ENCODE measurements around the gene PDIA4.
A peak's percentile ranks its signal among the peaks of the same experiment; 100 is the strongest.
"Not testable (repeated sequence)": the region's sequence is repeated elsewhere in the genome, so short reads cannot be mapped to it uniquely, and the experiment has no call there.

Gene PDIA4

DNA sequence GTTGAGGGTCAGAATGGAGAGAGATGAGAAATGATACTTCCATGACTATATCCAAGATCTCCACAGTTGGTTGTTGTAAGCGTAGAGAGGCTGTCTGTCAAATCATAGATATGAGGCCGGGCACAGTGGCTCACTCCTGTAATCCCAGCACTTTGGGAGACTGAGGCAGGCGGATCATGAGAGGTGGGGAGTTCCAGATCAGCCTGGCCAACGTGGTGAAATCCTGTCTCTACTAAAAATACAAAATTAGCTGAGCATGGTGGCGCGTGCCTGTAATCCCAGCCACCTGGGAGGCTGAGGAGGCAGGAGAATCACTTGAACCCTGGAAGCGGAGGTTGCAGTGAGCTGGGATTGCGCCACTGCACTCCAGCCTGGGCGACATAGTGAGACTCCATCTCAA lies 2.1 kb upstream of the PDIA4 start:
- DNase-seq, result not testable (repeated sequence)

DNA sequence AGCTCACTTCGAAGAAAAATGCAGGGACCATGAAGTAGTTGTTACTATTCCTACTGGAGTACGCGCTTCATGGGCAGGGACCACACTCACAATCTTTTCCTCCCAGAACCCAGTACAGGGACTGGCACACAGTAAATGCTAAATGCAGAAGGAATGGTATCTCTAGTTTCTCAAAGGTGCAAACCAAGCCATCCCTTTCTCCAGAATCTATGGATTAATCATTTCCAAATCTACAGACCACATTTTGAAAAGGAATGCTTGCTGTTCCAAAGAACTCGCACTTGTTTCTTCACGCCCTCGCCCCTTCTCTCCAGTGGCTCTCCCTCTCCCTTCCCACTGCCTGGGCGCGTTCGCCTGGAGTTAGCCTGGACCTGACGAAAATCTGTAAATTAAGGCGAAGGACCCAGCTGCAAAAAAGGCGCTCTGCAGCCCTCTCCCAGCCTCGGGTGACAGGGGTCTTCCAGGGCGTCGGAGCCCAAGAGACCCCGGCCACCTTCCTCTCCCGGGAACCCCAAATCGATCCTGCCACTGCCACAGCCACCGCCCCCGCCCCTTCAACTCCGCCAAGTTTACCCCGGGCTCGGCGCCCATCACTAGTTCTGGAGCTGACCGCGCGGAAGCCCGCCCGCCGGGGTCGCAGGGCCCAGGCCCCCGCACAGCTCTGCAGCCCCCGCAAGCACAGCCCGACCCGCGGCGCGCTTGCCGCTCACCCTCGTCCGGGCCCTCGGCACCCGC lies 527 bp downstream of the PDIA4 start:
- DNase-seq, result no peak

DNA sequence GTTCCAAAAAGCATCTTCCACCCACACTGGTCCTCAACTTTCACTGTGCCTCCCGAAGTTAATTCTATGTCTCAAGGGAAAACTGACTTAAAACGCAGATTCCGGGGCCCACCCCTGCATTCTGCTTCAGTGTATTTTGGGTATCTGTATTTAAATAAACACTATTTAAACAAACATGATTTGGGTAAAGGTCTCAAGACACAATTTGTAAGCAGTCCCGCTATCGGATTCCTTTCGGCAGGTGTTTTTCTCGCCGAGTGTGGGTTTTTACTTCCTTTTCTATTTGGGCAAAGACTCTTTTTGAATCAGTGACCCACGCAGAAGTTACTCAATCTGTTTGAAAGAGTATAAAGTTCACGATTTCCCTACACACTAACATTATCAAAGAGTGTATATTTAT lies 1.2 kb downstream of the PDIA4 start:
- no peak for DNase-seq

DNA sequence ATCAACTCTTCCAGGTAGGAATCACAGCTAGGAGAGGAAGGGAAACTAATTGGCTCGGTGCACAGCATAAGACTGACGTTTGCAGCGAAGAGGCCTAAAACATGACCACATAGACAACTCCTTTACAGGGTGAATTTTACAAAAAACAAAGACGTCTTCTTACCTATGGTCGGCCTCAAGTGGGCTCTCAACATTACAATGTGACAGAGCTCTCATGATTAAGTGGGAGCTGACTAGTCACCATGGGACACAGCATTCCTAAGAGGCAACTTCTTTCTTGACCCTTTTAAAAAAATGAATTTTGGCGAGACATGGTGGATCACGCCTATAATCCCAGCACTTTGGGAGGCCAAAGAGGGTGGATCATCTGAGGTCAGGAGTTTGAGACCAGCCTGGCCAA lies 4.6 kb downstream of the PDIA4 start:
- DNase-seq, result no peak

DNA sequence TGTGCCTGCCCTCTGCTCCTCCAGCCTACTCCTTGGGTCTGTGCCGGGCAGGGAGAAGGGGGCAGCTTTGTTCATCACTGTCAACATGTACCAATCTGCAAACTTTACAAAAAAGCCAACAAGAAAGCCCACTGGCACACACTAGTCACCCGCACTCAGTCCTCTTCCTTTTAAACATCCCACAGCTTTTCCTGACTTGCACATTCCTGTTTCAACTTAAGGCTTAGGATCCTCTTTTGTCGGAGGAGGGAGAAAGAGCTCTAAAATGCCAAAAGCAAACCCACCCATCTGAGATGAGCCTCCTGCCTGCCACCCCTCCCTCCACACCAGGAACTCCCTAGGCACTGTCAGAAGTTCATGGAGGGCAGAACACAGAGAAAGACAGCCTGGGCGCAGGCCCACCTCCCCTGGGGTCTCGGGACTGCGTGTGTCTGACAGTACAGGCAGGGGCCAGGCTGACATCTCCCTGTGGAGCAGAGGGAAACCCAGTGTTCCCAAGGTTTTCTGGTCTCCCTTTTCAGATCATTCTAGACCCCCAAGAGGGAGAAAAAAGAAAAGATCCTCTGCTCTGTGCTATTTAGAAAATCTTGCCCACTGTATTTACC lies 5.4 kb downstream of the PDIA4 start:
- no peak for DNase-seq

DNA sequence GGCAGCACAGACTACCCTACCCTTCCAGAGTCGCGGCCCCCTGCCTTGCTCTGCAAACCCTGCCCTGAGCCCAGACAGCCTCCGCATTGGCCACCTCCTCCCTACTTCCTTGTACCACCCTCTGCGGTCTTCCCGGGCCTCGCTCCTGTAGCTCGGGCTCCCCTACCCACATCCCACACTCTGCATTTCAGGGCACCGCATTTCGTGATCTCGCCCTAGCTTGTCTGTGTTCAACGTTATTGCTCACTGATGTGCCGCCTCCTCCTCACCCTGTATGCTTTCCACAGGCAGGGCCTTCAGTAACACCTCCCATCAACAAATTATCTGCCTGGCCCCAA lies 6.6 kb downstream of the PDIA4 start:
- no peak for DNase-seq

DNA sequence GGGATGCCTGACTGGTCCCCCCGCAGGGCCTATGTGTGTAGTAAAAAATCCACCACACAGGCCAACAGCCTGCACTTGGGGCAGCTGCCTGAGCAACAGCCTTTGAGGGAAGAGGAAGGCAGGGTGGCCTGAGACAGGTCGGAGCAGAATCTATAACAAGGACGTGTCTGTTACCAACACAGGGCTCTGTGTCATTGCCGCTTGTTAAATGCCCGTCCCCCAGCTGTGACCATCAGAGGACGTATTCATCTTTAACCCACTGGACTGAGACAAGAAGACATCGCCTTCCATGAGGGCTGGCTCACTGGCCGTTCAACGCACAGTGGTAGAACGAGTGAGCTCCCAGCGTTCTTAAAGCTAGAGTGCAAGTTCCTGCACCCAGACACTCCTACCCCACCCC lies 7.8 kb downstream of the PDIA4 start:
- DNase-seq, result no peak

DNA sequence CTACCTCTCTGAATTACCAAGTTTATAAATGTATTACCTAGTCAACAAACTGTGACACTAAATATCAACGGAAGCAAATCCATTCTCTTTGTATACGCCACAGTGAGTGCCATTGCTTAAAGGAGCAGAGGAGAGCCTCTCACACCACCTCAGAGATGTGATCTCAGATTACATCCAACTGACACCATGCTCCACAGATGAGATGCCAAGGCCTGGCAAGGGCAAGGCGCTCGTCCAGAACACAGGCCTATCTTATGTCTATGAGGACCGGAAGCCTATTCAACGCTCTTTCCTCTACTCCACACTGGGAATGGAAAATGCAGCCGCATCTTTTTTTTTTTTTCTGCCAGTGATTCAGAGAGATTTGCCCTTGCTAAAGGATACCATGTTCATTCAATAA lies 11.4 kb downstream of the PDIA4 start:
- DNase-seq, result no peak

DNA sequence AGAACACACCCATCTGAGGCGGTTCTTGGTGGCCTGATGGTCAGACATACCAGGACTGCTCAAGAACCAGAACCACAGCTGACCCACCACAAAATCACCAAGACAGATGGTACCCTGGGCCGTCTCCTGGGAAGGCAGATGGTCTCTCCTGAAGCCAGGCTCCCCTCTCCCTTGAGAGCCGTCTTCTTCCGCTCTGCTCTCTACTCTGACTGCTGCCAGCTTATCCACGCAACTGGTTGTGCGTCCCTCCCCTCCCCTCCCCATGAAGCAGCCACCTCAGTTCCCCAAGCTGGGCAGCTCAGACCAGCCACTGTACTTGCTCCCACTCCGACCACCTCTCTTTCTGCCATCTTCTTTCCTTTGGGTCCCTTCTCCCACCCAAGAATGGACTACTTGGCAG lies 14.0 kb downstream of the PDIA4 start:
- no peak for DNase-seq

DNA sequence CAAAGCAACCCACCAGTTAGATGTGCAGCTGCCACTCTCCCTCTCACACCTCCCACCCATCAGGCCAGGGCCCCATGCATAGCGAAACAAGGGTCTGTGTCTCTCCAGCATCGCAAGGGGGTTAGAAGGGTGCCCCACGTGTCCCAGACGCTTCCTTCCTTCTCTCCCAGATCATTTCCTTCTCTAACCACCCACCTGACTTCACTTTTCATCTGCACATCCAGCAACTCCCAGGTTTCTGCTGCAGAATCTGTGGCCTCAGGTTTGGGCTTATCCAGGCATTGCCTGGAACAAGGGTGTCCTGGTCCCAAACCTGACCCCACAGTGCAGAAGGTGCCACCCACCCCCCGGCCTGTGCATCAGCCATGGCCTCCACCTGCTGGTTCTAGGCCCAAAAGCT lies 14.4 kb downstream of the PDIA4 start:
- DNase-seq, result no peak

DNA sequence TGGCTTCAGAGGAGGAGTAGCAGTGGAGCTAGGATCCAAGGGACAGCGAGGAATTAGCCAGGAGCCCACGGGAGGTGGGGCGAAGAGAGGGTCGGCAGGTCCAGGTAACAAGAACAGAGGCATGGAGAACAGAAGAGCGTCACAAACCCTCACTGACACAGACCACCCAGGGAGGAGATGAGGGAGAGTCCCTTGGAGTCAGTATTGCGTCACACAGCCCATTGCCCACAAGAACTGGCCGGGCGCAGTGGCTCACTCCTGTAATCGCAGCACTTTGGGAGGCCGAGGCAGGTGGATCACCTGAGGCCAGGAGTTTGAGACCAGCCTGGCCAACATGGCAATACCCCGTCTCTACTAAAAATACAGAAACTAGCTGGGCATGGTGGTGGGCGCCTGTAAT lies 15.6 kb downstream of the PDIA4 start:
- DNase-seq, result not testable (repeated sequence)

DNA sequence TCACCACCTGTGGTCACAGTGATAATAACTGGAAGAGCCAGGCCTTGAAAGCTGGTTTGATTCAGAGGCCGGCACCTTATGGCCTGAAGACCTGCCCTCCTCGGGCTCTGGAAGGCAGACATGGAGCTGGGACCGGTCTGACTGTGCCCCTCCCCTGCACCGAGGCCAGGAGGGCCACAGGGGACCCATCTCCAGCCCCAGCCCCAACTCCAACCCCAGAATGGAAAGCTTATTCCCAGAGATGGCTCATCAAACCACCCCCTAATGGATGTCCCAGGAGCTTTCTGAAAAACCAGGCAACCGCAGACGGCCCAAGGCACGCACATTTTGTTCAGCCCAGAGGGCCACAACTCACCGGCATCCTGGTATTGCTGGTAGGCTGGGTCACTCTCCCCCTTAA lies 16.8 kb downstream of the PDIA4 start:
- DNase-seq, result no peak

DNA sequence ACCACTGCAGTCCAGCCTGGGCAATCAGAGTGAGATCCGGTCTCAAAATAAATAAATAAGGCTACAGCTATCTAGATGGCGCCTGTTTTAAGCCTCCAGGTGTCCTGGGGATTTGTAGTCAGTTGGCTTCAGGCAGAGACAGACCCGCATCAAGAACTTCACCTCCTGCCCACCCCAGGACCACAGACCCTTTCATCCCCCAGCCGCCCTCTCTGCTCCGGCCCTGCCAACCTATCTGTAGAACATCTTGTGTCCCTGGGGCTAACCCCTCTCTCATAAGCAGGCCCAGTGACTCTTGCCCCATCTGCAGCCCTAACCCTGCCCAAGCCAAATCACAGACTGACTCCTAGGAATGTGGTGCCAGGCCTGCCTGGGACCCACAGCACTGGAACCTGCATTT lies 17.9 kb downstream of the PDIA4 start:
- DNase-seq, result no peak

DNA sequence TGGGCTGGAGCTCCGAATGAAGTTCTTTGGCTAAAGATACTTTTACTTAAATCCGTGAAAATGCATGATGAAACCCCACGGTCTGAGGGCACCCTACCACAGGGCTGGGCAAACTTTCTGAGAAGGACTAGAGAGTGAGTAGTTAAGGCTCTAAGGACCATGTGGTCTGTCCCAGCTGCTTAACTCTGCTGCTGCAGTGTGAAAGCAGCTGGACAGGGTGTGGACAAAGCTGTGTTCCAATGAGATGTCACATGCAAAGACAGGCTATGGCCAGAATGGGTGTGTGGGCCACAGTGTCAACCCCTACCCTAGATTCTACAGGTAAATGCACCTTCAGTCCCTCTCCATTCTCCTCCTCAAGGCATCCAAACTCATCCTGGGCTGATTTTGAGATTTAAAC lies 18.8 kb downstream of the PDIA4 start:
- DNase-seq, result no peak

DNA sequence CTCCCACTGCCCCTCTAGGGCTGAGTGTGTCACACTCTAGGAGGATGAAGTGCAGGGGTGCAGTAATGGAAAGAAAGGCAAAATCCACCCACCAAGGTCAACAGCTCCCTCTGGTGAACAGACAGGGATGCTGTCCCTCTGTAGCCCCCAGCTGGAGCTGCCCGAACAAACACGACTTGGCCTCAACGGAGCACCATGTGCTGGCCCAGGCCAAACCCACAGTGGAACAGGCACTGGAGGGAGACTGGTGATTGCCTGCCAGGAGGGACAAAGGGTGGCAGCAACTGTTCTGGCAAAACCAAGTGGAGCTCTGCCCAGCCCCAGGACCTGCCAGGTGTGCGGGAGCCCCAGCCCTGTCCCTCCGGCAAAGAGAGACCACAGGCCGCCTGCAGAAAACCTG lies 20.7 kb downstream of the PDIA4 start:
- no peak for DNase-seq

DNA sequence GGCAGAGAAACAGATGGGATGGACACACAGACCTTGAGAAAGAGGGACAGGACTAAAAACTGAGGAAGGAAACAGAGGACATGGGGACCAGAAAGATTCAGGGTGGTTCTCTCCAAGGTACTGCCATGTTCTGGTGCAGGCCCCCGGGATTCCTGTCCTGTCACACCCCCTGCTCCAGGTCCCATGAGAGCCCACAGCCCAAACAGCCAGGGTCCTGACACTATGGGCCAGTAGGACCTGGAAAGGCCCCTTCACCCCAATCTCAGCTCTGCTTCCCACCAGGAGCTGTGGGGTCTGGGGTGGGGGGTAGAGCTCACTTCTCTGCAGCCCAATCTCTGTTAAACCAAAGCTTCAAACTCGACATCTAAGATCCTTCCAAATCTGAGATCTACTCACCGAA lies 21.2 kb downstream of the PDIA4 start:
- DNase-seq, result no peak

DNA sequence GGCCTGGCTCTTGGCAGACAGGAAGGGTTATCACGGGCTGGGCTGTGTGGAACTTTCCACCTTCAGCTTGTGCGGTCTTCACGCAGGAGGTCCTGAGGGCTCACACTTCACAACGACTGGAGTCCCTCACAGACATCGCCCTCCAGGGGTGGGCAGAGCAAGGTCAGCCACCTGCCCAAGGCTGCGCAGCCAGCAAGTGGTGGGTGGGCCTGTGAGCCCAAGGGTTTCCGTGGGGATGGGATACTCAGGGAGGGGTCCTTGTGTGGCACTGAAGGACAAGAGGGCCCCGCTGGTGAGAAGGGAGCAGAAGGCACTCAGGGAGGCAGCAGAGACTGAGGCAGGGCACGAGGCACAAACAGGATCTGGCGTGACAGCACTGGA lies 22.0 kb downstream of the PDIA4 start:
- no peak for DNase-seq

DNA sequence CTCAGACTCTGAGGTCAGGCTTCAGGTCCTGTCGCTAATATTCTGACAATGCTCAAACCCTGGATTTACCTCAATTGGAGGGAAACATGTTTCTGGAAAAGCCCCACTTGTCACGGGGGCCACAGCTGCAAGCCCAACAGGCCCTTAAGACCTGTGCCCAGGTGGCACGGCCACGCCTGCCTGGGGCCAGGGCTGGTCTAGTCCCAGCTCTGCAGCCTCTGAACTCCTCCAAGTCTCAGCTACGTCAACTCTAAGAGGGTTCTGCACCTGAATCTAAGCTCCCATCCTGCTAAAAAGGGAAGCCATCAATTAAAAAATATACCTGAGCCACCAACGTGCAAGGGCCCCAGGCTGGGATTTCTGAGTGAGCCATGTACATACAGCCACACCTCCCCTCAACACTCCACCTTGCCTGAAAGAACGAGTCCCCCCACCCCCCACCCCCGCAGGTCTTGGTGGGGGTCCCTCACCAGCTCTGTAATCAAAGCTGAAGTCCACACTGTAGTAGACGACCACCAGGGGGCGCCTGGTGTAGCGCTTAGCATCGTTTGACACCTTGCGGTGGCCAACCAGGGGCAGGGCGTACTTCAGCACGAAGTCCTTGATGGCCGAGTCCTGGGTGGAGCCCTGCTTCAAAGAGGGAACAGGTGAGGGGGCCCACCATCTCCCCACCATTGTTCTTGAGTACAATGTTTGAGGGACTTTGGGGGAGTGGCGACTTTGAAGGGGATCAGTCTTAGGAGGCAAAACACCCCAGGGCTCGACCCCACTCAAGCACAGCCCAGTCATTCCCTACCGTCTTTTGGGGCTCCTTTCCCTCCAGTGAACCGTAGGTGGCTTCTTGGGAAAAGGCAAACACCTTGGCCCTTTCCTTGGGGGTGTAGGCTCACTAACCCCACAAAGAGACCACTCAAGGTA lies 22.6 kb downstream of the PDIA4 start:
- DNase-seq, result peak; percentile 79

DNA sequence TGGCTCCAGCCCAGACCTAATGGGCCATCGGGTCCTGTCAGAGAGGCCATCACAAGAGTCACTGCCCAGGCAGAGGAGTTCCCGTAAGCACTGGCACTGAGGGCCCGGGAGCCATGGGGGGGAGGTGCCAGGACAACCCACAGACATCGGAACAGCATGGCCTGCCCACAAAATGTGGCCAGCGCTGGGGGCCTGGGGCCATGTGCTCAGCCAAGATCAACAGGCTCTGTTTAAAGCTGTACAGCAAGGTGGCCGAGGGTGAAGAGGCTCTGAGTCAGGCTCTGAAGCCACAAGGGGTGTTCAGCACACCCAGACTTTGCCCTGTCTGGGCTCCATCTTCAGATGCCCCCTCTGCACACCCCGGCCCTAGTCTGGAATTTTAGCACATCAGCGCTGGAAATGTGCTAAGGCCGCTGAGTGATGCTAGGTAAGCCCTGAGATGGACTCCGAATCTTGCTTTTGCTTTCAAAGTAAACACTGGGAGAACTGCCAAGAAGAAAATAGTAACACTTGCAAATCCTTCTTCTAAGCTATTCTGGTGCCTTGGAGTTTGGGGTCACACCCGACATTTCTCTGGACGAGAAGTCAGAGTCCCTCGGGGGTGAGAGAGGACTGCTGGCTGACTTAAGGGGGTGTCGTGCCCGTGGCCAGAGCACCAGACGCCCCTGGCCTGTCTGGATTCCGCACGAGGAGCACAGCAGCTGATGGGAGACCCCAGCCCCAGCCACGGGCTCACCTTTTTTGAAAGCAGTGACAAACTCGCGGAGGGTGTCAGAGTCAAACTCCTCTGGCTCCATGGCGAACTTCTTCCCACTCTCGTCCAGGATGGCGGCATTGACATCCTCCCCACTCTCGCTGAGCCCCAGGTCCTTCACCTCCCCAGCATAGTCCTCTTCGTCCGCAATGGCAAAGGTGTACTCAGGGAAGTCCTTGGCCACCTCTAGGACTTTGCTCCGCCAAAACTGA lies 23.6 kb downstream of the PDIA4 start:
- no peak for DNase-seq

DNA sequence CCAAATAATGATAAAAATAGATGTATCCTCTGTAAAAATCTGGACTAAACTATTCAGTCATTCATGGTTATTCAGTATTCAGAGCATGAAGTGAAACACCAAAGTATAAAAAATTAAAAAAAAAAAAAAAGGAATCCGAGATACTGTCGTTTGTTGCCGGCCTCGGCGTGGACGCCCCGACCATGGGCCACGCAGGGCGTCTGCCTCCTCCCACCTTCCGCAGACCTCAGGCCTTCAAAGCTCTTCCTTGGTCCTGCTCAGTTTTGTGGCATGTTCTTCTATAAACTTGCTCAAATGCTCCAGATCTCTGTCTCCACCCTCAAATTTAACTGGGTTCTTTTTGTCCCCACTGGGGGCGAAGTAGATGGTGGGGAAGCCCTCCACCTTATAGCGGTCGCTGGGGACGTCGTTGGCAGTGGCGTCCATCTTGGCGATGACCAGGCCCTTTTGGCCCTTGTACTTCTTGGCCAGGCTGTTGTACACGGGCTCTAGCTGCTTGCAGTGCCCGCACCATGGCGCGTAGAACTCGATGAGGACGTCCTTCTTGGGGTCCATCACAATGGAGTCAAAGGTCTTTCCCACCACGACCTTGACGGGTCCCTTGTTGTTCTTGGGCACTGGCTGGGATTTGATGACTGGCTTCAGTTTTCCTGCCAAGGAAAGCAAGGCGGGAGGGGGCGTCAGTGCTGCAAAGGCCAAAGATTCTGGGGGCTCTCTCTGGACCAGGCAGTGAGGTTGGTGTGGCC lies 24.6 kb downstream of the PDIA4 start:
- DNase-seq, result no peak

DNA sequence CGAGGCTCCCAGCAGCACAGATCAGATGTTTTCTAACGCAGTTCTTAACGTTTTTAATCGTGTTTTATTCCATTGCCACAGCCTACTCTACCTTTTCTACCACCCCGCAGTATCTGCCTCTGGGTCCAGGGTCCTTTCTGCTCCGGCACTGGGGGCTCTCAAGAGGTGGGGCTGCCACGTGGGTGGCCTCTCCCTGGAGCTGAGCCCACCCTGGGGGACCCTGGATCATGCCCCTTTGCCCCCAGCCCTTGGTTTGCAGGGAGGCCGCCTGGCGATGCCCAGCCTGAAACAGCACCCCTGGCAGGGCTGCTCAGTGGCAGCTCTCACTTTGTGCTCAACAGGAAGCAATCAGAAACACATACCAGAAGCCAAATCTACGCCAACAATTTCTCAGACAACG lies 25.3 kb downstream of the PDIA4 start:
- DNase-seq, result no peak

DNA sequence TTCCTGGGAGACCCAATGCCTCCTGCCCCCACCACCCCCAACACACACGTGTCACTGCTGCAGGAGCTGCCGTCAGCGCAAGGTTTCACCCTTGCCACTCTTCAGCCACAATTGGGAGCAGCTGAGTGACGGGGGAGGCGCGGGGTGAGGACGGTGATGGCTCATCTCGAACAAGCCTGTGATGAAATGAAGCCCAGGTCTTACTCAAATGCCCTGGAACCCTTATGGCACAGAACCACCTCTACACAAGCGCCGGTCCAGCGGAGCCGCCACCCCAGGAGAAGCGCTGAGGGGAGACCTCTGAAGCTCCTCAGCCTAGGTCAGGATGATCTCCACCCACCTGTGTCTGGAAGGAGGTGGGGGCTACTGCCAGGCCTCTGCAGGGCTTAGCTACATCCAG lies 25.7 kb downstream of the PDIA4 start:
- DNase-seq, result no peak

Measured in activated CD4-positive, CD25-positive, alpha-beta regulatory T cell treated with anti-CD3 and anti-CD28 coated beads, Interleukin-2, amount 50 U/mL, for 72 hours (primary cell).